ENCODE measurements around the gene ABCC6. TPM values are rescaled to one million over a fixed set of nuclear protein-coding genes. Genes with fewer than 3 reads are reported as not detected.

ABCC6 gene
- total and polyA plus RNA-seq, 4 donors: 50.6 to 162 (median 95.9) TPM

- H3K4me3 ChIP-seq (ENCODE audit: low read depth in 1 of 3, low read length in 3 of 3): no peak overlapping the region
- WGBS: 80% methylated on average over 17 of the region's 17 CpGs
- DNase-seq (ENCODE audit: low spot score): no peak
Measured at GRCh38 chr16:16197966-16198365, 25.3 kb downstream of the ABCC6 start.

GRCh38 chr16:16197331-16197730 is 26.0 kb downstream of the ABCC6 start:
- Histone ChIP-seq H3K9me3 (ENCODE audit: control insufficient read depth in 4 of 4, low read length in 3 of 4) (no peaks in the 10 kb centered on the region), H3K4me1 (ENCODE audit: control insufficient read depth in 4 of 4, insufficient read depth in 4 of 4, low read length in 3 of 4) (no peaks in the 10 kb centered on the region), H3K27ac (ENCODE audit: low read depth in 1 of 2, low read length in 2 of 2) (no peak overlapping the region), H3K4me3 (ENCODE audit: low read depth in 1 of 3, low read length in 3 of 3) (no peak overlapping the region), H3K9ac (ENCODE audit: low read depth in 1 of 2, low read length in 2 of 2) (no peak overlapping the region), H3K27me3 (ENCODE audit: control insufficient read depth in 4 of 4, insufficient read depth in 4 of 4, low read length in 3 of 4) (no peaks in the 10 kb centered on the region), H3K36me3 (ENCODE audit: control insufficient read depth in 4 of 4, insufficient read depth in 3 of 4, low read depth in 1 of 4, low read length in 3 of 4) (peaks cover 6 to 35% (median 32%) of the 10 kb centered on the region in 4 donors)
- TF ChIP-seq SP1 (IDR thresholded peaks at IDR 0.05): no peak
- TF ChIP-seq GABPA (IDR thresholded peaks at IDR 0.05 in 1 of 2, conservative IDR thresholded peaks at IDR 0.05 in 1 of 2): no peak
- TF ChIP-seq HNF4G (IDR thresholded peaks at IDR 0.05): no peak
- TF ChIP-seq JUND (IDR thresholded peaks at IDR 0.05): no peak
- no peak for TF ChIP-seq FOXA1 (IDR thresholded peaks at IDR 0.05)
- TF ChIP-seq FOXA2 (IDR thresholded peaks at IDR 0.05): no peak
- TF ChIP-seq REST (IDR thresholded peaks at IDR 0.05): no peak
- TF ChIP-seq TAF1 (conservative IDR thresholded peaks at IDR 0.05): no peak
- TF ChIP-seq EGR1 (IDR thresholded peaks at IDR 0.05; ENCODE audit: low read depth in 2 of 2): no peak
- TF ChIP-seq HNF4A (conservative IDR thresholded peaks at IDR 0.05): no peak
- no peak for TF ChIP-seq RAD21 (IDR thresholded peaks at IDR 0.05)
- TF ChIP-seq ZBTB33 (IDR thresholded peaks at IDR 0.05): no peak
- TF ChIP-seq CTCF (IDR thresholded peaks at IDR 0.05; ENCODE audit: low read depth, low read length, missing input control): no peak
- TF ChIP-seq YY1 (IDR thresholded peaks at IDR 0.05): no peak
- TF ChIP-seq RXRA (IDR thresholded peaks at IDR 0.05): no peak
- no peak for TF ChIP-seq ATF3 (IDR thresholded peaks at IDR 0.05)
- no peak for TF ChIP-seq NR2F2 (IDR thresholded peaks at IDR 0.05)
- 55% methylated on average over 3 of the region's 3 CpGs for WGBS
- DNase-seq (ENCODE audit: low spot score): no peak

More at GRCh38 chr16:16197966-16198365, 25.3 kb downstream of the ABCC6 start:
- Histone ChIP-seq H3K27me3 (ENCODE audit: control insufficient read depth in 4 of 4, insufficient read depth in 4 of 4, low read length in 3 of 4) (no peaks in the 10 kb centered on the region), H3K9ac (ENCODE audit: low read depth in 1 of 2, low read length in 2 of 2) (no peak overlapping the region), H3K9me3 (ENCODE audit: control insufficient read depth in 4 of 4, low read length in 3 of 4) (no peaks in the 10 kb centered on the region), H3K4me1 (ENCODE audit: control insufficient read depth in 4 of 4, insufficient read depth in 4 of 4, low read length in 3 of 4) (no peaks in the 10 kb centered on the region), H3K36me3 (ENCODE audit: control insufficient read depth in 4 of 4, insufficient read depth in 3 of 4, low read depth in 1 of 4, low read length in 3 of 4) (peaks cover 3 to 32% (median 28%) of the 10 kb centered on the region in 4 donors), H3K27ac (ENCODE audit: low read depth in 1 of 2, low read length in 2 of 2) (no peak overlapping the region)
- no peak for TF ChIP-seq TAF1 (conservative IDR thresholded peaks at IDR 0.05)
- no peak for TF ChIP-seq ATF3 (IDR thresholded peaks at IDR 0.05)
- TF ChIP-seq JUND (IDR thresholded peaks at IDR 0.05): no peak
